H9 (cell line): ENCODE results near the gene LSG1. TPM values are rescaled to one million over a fixed set of nuclear protein-coding genes. Genes with fewer than 3 reads are reported as not detected.

Experiments used
- DNase-seq: peaks from one replicate; pipeline ENCODE4 v3.0.0-alpha.2; 2017
- H2AFZ ChIP-seq: one replicate; pipeline ENCODE4 v1.6.1; 2013; ENCODE audit warnings: mild to moderate bottlenecking, low read length, control low read depth, moderate library complexity
- H2AK5ac ChIP-seq: 2 replicates; pipeline ENCODE4 v1.6.1; 2013; ENCODE audit warnings: low read length, control low read depth, mixed read lengths; ENCODE audit not compliant: insufficient read length
- H2BK120ac ChIP-seq: one replicate; pipeline ENCODE4 v1.6.1; 2013; ENCODE audit warnings: low read depth, mild to moderate bottlenecking, low read length, control low read depth, inconsistent platforms; ENCODE audit not compliant: poor library complexity, severe bottlenecking
- H2BK12ac ChIP-seq: 2 replicates; pipeline ENCODE4 v1.6.1; 2013; ENCODE audit warnings: low read length, control low read depth, mixed read lengths, low read depth; ENCODE audit not compliant: insufficient read length
- H2BK15ac ChIP-seq: 2 replicates; pipeline ENCODE4 v1.6.1; 2013; ENCODE audit warnings: low read depth, low read length, control low read depth
- H2BK20ac ChIP-seq: one replicate; pipeline ENCODE4 v1.6.1; 2013; ENCODE audit warnings: low read depth, mild to moderate bottlenecking, low read length, control low read depth, inconsistent platforms; ENCODE audit not compliant: poor library complexity, severe bottlenecking
- H2BK5ac ChIP-seq: 2 replicates; pipeline ENCODE4 v1.6.1; 2013; ENCODE audit warnings: low read length, control low read depth, mixed read lengths; ENCODE audit not compliant: insufficient read length
- H3K14ac ChIP-seq: 2 replicates; pipeline ENCODE4 v1.6.1; 2013; ENCODE audit warnings: low read length, control low read depth; ENCODE audit not compliant: insufficient read depth
- H3K18ac ChIP-seq: 2 replicates; pipeline ENCODE4 v1.6.1; 2013; ENCODE audit warnings: low read depth, mild to moderate bottlenecking, mixed read lengths, low read length, control low read depth; ENCODE audit not compliant: insufficient read length
- H3K23ac ChIP-seq: 2 replicates; pipeline ENCODE4 v1.6.1; 2013; ENCODE audit warnings: low read length, control low read depth, mixed read lengths, low read depth; ENCODE audit not compliant: insufficient read length
- H3K23me2 ChIP-seq: 2 replicates; pipeline ENCODE4 v1.6.1; 2013; ENCODE audit warnings: low read depth, mild to moderate bottlenecking, mixed read lengths, low read length, control low read depth; ENCODE audit not compliant: insufficient read length, poor library complexity, severe bottlenecking
- H3K27ac ChIP-seq: 2 replicates; pipeline ENCODE4 v1.5.1; 2013; ENCODE audit warnings: low read length, control low read depth, mixed read lengths, low read depth; ENCODE audit not compliant: insufficient read length
- H3K27me3 ChIP-seq: 2 replicates; pipeline ENCODE4 v1.6.1; 2013; ENCODE audit warnings: low read length, control low read depth, inconsistent platforms; ENCODE audit not compliant: insufficient read depth
- H3K4ac ChIP-seq: 2 replicates; pipeline ENCODE4 v1.6.1; 2013; ENCODE audit warnings: low read depth, mild to moderate bottlenecking, control low read depth, inconsistent platforms, low read length, moderate library complexity
- H3K4me1 ChIP-seq: 2 replicates; pipeline ENCODE4 v1.6.1; 2013; ENCODE audit warnings: low read length, control low read depth, inconsistent platforms; ENCODE audit not compliant: insufficient read depth
- H3K4me2 ChIP-seq: 2 replicates; pipeline ENCODE4 v1.6.1; 2013; ENCODE audit warnings: low read length, control low read depth, mixed read lengths; ENCODE audit not compliant: insufficient read length, insufficient read depth
- H3K56ac ChIP-seq: 2 replicates; pipeline ENCODE4 v1.6.1; 2013; ENCODE audit warnings: low read depth, mild to moderate bottlenecking, mixed read lengths, low read length, control low read depth; ENCODE audit not compliant: insufficient read length
- H3K79me1 ChIP-seq: 2 replicates; pipeline ENCODE4 v1.6.1; 2013; ENCODE audit warnings: low read depth, mild to moderate bottlenecking, moderate library complexity, low read length, control low read depth, inconsistent platforms; ENCODE audit not compliant: insufficient read depth, poor library complexity, severe bottlenecking
- H3K79me2 ChIP-seq: 2 replicates; pipeline ENCODE4 v1.6.1; 2013; ENCODE audit warnings: low read length, control low read depth, inconsistent platforms; ENCODE audit not compliant: insufficient read depth
- H3K9ac ChIP-seq: 2 replicates; pipeline ENCODE4 v1.6.1; 2013; ENCODE audit warnings: low read length, control low read depth, mixed read lengths; ENCODE audit not compliant: insufficient read length; ENCODE audit errors: extremely low read depth
- H3K9me3 ChIP-seq: one replicate; pipeline ENCODE4 v1.6.1; 2013; ENCODE audit warnings: low read depth, low read length, inconsistent platforms; ENCODE audit not compliant: control insufficient read depth
- H3T11ph ChIP-seq: one replicate; pipeline ENCODE4 v1.6.1; 2013; ENCODE audit warnings: mild to moderate bottlenecking, low read length, control low read depth, inconsistent platforms
- H4K20me1 ChIP-seq: one replicate; pipeline ENCODE4 v1.6.1; 2013; ENCODE audit not compliant: control insufficient read depth, insufficient read length, insufficient read depth
- H4K5ac ChIP-seq: 2 replicates; pipeline ENCODE4 v1.6.1; 2013; ENCODE audit warnings: low read depth, mild to moderate bottlenecking, mixed read lengths, low read length, control low read depth; ENCODE audit not compliant: insufficient read length
- H4K8ac ChIP-seq: replicated peaks from 2 replicates; pipeline ENCODE4 v1.6.1; 2013; ENCODE audit warnings: low read length, control low read depth, mixed read lengths, low read depth; ENCODE audit not compliant: insufficient read length
- H4K91ac ChIP-seq: 2 replicates; pipeline ENCODE4 v1.6.1; 2013; ENCODE audit warnings: low read depth, mild to moderate bottlenecking, moderate library complexity, mixed read lengths, low read length, control low read depth; ENCODE audit not compliant: insufficient read length
- H3K27ac Mint-ChIP-seq, 3 experiments: 2 replicates in 2 of 3; 3 replicates in 1 of 3; pipeline ENCODE4 v1.8.0; 2020 to 2021; ENCODE audit warnings: mixed read lengths in 3 of 3, mild to moderate bottlenecking in 1 of 3, moderate library complexity in 1 of 3
- H3K27me3 Mint-ChIP-seq: 2 replicates; pipeline ENCODE4 v1.8.0; 2021; ENCODE audit warnings: low read depth, mild to moderate bottlenecking, moderate library complexity, mixed read lengths
- H3K36me3 Mint-ChIP-seq, 3 experiments: 2 replicates in 2 of 3; 3 replicates in 1 of 3; pipeline ENCODE4 v1.8.0; 2020 to 2021; ENCODE audit warnings: low read depth in 3 of 3, mixed read lengths in 3 of 3; ENCODE audit not compliant: insufficient read depth in 1 of 3
- H3K4me1 Mint-ChIP-seq, 2 experiments: 2 replicates each; pipeline ENCODE4 v1.8.0; 2020; ENCODE audit warnings: mixed read lengths in 2 of 2
- H3K4me3 Mint-ChIP-seq, 2 experiments: 2 replicates in 1 of 2; 3 replicates in 1 of 2; pipeline ENCODE4 v1.8.0; 2020 to 2021; ENCODE audit warnings: mild to moderate bottlenecking in 2 of 2, mixed read lengths in 2 of 2, moderate library complexity in 1 of 2
- H3K9me3 Mint-ChIP-seq, 2 experiments: 2 replicates in 1 of 2; 3 replicates in 1 of 2; pipeline ENCODE4 v1.8.0; 2020; ENCODE audit warnings: mild to moderate bottlenecking in 2 of 2, mixed read lengths in 2 of 2, moderate library complexity in 1 of 2
- WGBS: extraction: QIAGEN DNeasy Blood & Tissue Kit; methylation state at CpG from one replicate; pipeline ENCODE4 v1.1.7; 2013; ENCODE audit warnings: missing lambda C conversion rate, low lambda C conversion rate, mixed read lengths; ENCODE audit not compliant: insufficient read length; ENCODE audit errors: extremely low coverage; 5-methylcytosine and 5-hydroxymethylcytosine counted together
- total RNA-seq: library from RNA; stranded (reverse); gene quantifications from 2 replicates; pipeline ENCODE4 v1.2.1, GENCODE V29; 2021
- TF ChIP-seq, protein P1 (sequence below): fragments of 200-600 bp; sonication (generic); conservative IDR thresholded peaks from 3 replicates; pipeline ENCODE4 v1.8.0; 2021; ENCODE audit warnings: antibody characterized with exemption, mild to moderate bottlenecking

LSG1 gene
- total RNA-seq, 1 experiment from 2014 or later: 63.3 TPM

GRCh38 chr3:194696702-194697101, 24.7 kb upstream of the LSG1 start:
- Mint-ChIP-seq H3K27me3 (peaks cover 18% of the 10 kb centered on the region), H3K9me3 (peaks cover 4% of the 10 kb centered on the region in 2 experiments; a peak in 4 of 5 replicates), H3K36me3 (peaks cover 0 to 2% (median 0%) of the 10 kb centered on the region in 3 experiments; a peak in 1 of 7 replicates), H3K4me1 (peaks cover 7 to 10% of the 10 kb centered on the region in 2 experiments), H3K4me3 (no peak overlapping the region), H3K27ac (no peak overlapping the region)
- H3K18ac ChIP-seq: no peak overlapping the region
- H3K23me2 ChIP-seq: no peaks in the 10 kb centered on the region
- H2AK5ac ChIP-seq: no peak overlapping the region
- no peak overlapping the region for H2BK120ac ChIP-seq
- no peak overlapping the region for H4K91ac ChIP-seq
- H2BK15ac ChIP-seq: no peak overlapping the region
- H3K4me2 ChIP-seq: no peak overlapping the region
- no peaks in the 10 kb centered on the region for H4K20me1 ChIP-seq
- H2BK20ac ChIP-seq: no peak overlapping the region
- TF ChIP-seq, protein P1, sequence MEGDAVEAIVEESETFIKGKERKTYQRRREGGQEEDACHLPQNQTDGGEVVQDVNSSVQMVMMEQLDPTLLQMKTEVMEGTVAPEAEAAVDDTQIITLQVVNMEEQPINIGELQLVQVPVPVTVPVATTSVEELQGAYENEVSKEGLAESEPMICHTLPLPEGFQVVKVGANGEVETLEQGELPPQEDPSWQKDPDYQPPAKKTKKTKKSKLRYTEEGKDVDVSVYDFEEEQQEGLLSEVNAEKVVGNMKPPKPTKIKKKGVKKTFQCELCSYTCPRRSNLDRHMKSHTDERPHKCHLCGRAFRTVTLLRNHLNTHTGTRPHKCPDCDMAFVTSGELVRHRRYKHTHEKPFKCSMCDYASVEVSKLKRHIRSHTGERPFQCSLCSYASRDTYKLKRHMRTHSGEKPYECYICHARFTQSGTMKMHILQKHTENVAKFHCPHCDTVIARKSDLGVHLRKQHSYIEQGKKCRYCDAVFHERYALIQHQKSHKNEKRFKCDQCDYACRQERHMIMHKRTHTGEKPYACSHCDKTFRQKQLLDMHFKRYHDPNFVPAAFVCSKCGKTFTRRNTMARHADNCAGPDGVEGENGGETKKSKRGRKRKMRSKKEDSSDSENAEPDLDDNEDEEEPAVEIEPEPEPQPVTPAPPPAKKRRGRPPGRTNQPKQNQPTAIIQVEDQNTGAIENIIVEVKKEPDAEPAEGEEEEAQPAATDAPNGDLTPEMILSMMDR: no peak
- no peak overlapping the region for H4K8ac ChIP-seq
- no peak overlapping the region for H2AFZ ChIP-seq
- WGBS: no CpG with 5 or more reads among the region's 6 CpGs
- H3K56ac ChIP-seq: no peak overlapping the region
- DNase-seq: no peak
- H3K23ac ChIP-seq: no peak overlapping the region
- H4K5ac ChIP-seq: no peak overlapping the region
- no peak overlapping the region for H3T11ph ChIP-seq
- no peak overlapping the region for H3K9ac ChIP-seq
- no peaks in the 10 kb centered on the region for H3K27me3 ChIP-seq
- H3K14ac ChIP-seq: no peak overlapping the region
- H3K9me3 ChIP-seq: no peaks in the 10 kb centered on the region
- no peak overlapping the region for H2BK12ac ChIP-seq
- H2BK5ac ChIP-seq: no peak overlapping the region
- H3K4me1 ChIP-seq: peaks cover 3% of the 10 kb centered on the region; the same call in 1 of the 2 replicates
- no peak overlapping the region for H3K27ac ChIP-seq
- H3K79me1 ChIP-seq: no peaks in the 10 kb centered on the region
- no peak overlapping the region for H3K4ac ChIP-seq
- H3K79me2 ChIP-seq: no peaks in the 10 kb centered on the region
